Stimulated activated CD4-positive, alpha-beta T cell treated with anti-CD3 and anti-CD28 coated beads, Interleukin-1b, Interleukin-23, amount 100 ng/mL, for 1 hour (primary cell): ENCODE results near the gene SEMA4B.
A peak's percentile ranks its signal among the peaks of the same experiment; 100 is the strongest.
"Not testable (repeated sequence)": the region's sequence is repeated elsewhere in the genome, so short reads cannot be mapped to it uniquely, and the experiment has no call there.

Experiments
- DNase-seq, 2 donors: peaks; one replicate each; pipeline ENCODE4 v3.0.0-alpha.2; 2020; ENCODE audit warnings: low read depth in 2 of 2

SEMA4B gene, protein sequence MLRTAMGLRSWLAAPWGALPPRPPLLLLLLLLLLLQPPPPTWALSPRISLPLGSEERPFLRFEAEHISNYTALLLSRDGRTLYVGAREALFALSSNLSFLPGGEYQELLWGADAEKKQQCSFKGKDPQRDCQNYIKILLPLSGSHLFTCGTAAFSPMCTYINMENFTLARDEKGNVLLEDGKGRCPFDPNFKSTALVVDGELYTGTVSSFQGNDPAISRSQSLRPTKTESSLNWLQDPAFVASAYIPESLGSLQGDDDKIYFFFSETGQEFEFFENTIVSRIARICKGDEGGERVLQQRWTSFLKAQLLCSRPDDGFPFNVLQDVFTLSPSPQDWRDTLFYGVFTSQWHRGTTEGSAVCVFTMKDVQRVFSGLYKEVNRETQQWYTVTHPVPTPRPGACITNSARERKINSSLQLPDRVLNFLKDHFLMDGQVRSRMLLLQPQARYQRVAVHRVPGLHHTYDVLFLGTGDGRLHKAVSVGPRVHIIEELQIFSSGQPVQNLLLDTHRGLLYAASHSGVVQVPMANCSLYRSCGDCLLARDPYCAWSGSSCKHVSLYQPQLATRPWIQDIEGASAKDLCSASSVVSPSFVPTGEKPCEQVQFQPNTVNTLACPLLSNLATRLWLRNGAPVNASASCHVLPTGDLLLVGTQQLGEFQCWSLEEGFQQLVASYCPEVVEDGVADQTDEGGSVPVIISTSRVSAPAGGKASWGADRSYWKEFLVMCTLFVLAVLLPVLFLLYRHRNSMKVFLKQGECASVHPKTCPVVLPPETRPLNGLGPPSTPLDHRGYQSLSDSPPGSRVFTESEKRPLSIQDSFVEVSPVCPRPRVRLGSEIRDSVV

DNA sequence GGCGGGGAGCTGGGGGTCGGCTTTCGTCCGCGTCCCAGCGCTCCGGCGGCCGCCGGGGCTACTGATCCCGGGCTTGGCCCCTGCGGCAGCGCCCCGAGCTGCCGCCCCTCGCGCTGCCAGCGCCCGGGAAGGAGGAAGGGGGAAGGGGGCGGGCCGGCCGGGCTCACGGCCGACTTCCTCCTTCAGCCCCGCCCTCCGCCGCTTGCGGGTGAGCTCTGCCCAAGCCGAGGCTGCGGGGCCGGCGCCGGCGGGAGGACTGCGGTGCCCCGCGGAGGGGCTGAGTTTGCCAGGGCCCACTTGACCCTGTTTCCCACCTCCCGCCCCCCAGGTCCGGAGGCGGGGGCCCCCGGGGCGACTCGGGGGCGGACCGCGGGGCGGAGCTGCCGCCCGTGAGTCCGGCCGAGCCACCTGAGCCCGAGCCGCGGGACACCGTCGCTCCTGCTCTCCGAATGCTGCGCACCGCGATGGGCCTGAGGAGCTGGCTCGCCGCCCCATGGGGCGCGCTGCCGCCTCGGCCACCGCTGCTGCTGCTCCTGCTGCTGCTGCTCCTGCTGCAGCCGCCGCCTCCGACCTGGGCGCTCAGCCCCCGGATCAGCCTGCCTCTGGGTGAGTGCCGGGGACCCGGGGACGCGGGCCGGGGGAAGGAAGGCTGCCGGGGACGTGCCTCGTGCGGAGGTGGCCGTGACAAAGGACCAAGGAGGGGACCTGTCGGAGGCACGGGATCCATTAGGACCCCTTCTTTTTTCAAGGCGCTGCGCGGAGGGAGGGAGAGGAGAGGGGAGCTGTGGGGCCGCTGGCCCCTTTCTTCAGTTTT, at the start of gene SEMA4B:
SEMA4B (plus strand) TSS at position 201 of the 814 bp plus-strand sequence; CDS start at position 450, 249 bp downstream.
- DNase-seq, result peak; percentile 29 to 49

DNA sequence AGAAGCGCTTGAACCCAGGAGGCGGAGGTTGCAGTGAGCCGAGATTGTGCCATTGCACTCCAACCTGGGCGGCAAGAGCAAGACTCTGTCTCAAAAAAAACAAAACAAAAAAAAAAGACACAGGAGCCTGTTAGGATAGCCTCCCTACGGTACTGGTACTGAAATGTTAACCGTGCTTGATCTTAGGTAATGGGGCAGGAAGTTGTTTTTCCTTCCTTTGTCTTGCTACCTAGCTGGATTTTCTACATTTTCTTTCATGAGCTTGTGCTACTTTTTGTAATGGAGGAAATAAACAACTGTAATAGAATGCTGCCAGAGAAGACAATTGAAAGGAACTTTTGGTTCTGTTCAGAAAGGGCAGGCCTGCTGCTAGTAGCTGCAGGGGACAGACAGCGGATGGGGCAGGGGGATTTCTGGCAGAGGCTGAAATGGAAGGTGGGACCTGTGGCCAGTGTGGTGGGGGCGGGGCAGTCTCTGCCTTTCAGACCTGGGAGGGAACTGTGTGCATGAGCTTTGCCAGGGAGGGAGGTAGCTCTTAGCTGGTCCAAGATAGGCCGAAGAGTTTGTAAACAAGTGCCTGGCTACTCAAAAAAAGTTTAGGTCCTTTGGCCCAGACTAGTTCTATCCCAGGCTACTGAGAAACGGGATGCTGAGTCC, 49.0 kb upstream of the SEMA4B start:
- DNase-seq, result no peak

DNA sequence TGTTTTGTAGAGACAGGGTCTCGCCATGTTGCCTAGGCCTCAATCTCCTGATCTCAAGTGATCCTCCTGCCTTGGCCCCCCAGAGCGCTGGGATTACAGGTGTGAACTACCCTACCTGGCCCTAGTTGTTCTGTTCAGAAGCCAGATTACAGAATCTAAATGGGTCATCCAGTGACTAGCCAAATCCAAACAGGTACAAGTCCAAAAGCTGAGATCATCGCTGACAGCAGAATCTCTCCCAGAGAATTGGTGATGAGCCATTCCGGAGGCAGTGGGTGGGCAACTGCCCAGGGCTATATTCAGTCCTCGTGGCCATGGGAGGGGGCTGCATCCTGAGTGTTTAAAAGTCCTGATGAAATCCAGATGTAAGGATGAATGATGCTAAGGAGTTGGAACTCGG, 47.5 kb upstream of the SEMA4B start:
- no peak for DNase-seq

DNA sequence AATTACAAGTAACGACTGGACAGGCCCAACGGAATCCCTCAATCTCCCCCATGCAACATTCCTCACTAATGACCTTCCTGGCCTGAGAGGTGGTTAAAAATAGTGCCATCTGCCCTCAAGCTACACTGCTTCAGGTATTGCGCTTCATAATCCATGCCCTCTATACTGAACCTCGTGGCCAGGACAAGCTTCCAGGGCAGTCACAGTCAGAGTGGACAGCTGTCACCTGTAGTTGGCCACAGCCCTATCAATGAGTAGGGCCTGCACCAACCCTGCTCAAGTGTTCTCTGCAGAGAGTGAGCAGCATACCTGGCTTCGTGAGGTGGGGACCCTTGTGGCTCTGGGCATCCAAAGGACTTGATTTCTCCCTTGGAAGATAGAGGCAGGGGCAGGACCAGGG, 46.9 kb upstream of the SEMA4B start:
- DNase-seq, result no peak

DNA sequence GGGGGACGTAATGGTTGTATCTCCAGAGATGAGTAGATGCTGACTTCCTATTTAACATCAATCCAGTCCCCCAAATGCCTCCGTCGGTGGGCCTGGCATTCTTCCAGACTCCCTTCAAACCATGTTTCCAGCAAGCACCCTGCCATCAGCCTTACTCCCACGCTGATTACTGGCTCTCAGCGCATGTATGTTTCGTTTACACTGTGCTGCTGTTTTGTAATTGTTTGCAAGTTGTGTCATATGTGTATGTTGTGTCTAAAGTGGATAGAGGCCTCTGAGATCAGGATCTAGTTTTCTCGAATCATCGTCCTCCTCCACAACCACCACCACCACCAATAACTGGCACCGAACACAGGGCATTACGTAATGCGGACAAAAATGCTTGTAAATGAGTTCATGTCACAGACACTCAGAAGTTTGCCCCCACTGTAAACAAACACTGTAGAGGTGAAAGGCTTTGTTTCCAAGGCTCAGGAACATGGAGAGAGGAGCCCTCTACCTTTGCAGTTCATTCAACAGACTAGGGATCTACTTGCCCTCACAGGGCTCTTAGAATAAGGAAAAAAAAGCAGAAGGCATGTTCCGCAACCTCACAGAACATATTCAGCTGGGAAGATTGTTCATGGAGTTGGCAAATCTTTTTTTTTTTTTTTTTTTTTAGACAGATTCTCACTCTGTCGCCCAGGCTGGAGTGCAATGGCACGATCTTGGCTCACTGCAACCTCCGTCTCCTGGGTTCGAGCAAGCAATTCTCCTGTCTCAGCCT, 46.1 kb upstream of the SEMA4B start:
- DNase-seq, result no peak

DNA sequence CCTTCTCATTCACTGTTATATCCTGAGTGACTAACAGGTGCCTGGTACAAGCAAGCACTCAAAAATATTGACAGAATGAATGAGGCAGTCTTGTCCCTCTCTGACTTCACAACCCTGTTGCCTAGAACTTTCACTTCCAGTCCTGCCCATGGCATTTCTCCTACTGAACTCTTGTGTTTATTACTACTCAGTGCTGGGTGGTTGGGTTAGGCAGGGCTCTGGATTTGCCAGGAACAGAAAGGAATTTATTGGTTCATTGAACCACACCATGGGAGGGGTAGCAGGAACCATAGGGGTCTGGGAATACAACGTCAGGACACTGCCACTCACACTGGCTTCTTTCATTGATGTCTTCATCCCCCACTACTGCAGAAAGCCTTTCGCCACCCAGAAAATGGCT, 41.9 kb upstream of the SEMA4B start:
- no peak for DNase-seq

DNA sequence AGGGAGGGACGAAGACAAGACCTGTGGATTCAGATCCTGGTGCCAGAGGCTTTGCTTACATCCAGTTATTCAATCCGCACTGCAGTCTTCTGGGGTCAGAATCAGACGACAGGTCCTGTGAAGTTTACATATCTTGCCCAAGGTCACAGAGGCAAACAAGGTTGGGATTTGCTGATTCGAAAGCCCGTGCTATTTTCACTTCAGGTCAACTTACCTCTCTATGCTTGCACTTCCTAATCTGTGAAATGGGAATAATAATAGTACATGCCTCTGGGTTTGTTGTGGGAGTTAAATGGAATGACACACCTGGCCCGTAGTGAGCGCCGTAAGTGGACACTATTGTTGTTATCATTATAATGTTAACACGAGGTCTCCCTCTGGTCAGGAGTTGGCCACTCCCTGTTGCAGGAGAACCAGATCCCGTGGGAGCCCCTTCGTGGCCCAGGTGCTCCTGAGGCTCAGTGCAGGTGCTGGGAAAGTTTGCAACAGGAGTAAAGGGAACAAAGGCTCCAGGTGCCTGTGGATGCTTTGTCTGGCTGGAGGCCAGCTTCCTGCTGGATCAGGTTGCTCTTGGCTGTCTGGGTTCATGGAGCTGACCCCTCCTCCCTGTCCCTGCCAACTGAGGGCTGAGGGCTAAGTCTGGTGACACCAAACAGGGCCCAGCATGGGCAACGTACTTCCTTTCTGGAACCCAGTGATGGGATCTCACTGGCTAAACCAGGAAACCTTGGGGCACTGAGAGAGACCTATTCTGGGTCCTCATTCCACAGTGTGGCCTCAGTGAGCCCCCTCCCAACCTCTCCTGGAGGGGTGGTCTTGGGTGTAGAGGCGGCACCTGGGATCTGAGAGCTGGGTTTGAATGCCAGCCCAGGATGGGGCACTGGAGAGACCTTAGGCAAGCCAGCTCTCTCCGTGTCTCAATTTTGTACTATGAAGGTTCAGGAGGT, 40.1 kb upstream of the SEMA4B start:
- DNase-seq, result no peak

DNA sequence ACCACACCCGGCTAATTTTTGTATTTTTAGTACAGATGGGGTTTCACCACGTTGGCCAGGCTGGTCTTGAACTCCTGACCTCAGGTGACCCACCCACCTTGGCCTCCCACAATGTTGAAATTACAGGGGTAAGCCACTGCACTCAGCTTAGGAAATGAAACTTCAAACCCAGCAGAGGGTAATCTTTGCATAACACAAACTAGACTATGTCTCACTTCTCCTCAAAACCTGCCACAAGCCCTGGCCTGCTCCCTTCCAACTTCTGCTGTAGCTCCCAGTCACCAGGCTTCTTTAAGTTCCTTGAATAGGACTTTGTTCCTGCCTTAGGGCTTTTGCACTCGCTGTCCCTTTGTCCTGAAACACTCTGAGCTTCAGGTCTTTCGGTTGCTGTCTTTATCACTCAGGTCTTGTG, 39.2 kb upstream of the SEMA4B start:
- no peak for DNase-seq

DNA sequence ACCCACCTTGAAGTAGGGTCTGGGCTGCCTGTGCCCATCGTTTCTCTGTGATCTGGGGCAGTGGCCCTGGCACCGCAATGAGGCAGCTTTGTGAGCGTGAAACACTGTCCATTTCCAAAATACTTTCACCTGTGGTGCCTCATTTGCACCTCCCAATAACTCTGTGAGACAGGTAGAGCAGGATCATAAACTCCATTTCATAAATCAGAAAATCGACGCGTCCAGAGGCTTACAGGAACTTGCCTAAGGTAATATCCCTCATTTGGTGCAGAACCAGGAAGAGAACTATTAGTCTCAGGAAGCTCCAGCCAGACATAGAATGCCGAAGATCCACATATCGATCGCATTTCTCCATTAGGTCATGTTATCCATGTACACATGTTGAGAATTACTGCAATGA, 38.2 kb upstream of the SEMA4B start:
- DNase-seq, result no peak

DNA sequence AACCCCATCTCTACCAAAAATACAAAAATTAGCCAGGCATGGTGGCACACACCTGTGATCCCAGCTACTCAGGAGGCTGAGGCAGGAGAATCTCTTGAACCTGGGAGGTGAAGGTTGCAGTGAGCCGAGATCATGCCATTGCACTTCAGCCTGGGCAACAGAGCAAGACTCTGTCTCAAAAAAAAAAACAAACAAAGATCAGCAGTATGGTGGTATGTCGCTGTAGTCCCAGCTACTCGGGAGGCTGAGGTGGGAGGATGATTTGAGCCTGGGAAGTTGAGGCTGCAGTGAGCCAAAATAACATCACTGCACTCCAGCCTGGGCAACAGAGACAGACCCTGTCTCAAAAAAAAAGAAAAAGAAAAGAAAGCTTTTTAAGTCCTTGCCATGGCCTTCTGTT, 36.9 kb upstream of the SEMA4B start:
- not testable (repeated sequence) for DNase-seq

DNA sequence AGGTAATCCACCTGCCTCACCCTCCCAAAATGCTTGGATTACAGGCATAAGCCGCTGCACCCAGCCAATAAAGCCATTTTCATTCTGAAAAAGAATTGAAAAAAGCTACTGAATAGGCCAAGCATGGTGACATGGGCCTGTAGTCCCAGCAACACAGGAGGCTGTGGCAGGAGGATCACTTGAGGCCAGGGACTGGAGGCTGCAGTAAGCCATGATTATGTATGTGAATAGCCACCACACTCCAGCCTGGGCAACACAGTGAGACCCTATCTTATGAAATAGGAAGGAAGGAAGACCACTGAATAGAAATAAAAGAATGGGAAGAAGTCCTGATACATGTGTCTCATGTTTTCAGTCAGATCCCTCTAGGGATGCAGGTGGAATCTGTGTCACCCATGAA, 36.0 kb upstream of the SEMA4B start:
- no peak for DNase-seq

DNA sequence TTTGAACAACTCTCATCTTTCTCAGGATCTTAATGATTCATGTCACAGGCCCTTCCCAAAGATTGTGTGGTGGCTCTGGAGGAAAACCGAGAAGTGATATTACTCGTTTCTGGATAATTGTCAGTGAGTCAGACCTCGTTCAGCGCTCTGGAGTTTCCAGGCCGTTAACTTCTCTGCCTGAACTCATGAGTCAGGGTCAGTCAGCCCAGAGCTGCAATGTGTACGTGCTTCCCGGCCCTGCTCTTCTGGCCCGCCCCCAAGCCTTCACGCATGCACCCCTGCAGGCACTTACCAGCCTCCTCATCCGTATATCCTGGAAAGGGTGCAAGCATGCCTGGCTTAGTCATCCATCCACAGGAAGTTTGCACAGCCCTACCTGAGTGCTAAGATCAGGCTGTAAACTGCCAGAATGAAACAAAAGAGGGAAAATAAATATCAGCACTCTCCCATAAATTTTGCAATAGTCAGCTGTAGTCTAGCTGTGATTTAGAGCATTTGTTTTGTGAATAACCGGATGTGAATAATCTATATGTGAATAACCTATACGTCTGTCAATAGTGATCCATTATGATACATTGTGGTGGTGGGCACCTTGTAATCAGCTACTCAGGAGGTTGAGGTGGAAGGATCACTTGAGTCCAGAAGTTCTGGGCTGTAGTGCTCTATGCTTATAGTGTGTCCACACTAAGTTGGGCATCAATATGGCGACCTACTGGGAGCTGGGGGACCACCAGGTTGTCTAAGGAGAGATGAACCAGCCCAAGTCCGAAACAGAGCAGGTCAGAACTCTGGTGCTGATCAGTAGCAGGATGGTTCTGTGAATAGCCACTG, 35.3 kb upstream of the SEMA4B start:
- no peak for DNase-seq

DNA sequence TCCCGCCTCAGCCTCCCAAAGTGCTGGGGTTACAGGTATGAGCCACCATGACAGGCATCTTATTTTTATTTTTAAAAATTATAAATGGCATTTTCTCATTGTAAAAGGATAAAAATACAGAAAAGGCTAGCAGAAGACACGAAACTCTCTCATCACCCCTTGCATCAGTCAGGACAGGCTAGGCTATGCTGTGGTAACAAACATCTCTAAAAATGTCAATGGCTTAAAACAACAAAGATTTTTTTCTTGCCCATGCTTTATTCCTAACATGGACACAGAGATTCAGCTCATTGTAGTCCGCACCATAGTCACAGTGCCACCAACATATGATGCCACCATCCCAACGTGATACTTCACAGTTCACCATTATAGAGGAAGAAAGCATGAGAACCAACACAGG, 34.0 kb upstream of the SEMA4B start:
- no peak for DNase-seq

DNA sequence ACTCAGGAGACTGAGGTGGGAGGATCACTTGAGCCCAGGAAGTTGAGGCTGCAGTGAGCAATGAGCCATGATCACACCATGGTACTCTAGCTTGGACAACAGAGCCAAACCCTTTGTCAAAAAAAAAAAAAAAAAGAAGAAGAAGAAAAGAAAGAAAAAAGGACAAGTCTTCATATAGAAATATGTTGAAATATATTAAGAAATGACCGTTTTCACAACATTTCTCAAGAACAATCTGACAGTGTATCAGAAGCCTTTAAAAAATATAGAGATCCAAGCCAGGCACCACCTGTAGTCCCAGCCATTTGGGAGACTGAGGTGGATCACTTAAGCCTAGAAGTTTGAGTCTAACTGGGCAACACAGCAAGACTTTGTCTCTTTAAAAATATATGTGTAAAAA, 29.5 kb upstream of the SEMA4B start:
- DNase-seq, result no peak

DNA sequence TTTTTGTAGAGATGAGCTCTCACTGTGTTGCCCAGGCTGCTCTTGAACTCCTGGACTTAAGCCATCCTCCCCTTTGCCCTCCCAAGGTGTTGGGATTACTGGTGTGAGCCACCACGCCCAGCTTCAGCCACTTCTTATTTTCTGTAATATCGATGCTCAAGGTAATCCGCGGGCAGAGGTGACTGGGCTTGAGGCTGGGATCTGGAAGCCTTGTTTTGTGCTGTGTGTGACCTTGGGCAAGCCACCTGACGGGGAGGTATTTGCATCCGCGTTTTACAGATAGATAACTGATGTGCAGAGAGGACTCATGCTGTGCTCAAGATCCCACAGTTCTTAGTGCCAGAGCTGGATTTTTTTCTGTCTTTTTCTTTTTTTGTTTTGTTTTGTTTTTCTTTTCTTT, 27.8 kb upstream of the SEMA4B start:
- DNase-seq, result no peak

DNA sequence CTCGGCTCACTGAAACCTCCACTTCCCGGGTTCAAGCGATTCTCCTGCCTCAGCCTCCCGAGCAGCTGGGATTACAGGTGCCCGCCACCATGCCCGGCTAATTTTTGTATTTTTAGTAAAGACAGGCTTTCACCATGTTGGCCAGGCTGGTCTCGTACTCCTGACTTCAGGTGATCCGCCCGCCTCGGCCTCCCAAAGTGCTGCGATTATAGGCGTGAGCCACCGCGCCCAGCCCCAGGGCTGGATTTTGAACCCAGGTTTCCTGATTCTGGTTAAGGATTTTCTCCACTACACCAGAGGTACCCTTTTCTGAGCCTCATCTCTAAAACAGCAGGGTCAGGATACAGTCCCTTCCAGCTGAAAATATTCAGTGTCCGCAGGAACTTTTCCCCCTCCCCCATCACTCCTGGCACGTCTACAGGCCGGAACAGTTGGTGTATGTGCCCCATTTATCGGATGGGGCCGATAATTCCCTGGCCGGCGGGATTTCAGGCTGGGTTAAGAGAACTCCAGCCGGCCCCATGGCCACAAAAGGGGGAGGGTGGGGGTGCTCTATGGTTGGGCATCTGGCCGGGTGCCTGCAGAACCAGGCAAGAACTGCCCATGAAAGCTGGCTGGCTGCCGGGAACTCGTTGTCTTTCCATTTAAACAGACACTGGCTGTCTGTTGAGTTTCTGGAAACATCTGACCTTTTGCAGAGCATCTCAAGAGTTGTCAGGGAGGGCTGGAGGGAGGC, 26.8 kb upstream of the SEMA4B start:
- DNase-seq, result no peak

DNA sequence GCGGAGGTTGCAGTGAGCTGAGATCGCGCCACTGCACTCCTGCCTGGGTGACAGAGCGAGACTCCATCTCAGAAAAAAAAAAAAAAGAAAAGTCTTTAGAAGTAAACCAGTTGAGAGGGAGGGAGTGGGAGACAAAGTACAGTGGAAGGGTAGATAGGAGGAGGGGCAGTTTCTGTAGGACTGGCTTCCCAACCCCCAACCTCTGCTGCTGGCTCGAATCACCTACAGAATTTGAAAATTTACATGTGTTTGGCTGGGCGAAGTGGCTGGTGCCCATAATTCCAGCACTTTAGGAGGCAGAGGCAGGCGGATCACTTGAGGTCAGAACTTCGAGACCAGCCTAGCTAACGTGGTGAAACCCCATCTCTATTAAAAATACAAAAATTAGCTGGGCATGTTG, 24.1 kb upstream of the SEMA4B start:
- no peak for DNase-seq
